PFSK-1 (cell line): ENCODE results near the gene AMDHD2.

Experiments used
- POLR2AphosphoS5 ChIP-seq: IDR thresholded peaks from 2 replicates; pipeline ENCODE4 v1.6.1; 2012; ENCODE audit warnings: low read depth, mild to moderate bottlenecking, control low read depth, low read length, moderate library complexity
- REST ChIP-seq, 2 experiments: IDR thresholded peaks; 2 replicates each; pipeline versions ENCODE4 v1.6.1 to v1.8.0; 2011 to 2012; ENCODE audit warnings: low read depth in 2 of 2, low read length in 2 of 2, control low read depth in 1 of 2, inconsistent platforms in 1 of 2, mild to moderate bottlenecking in 1 of 2, moderate library complexity in 1 of 2; ENCODE audit not compliant: insufficient read depth in 1 of 2
- SIN3A ChIP-seq: IDR thresholded peaks from 2 replicates; pipeline ENCODE4 v1.6.1; 2012; ENCODE audit warnings: mild to moderate bottlenecking, low read length, moderate library complexity, borderline replicate concordance; ENCODE audit not compliant: insufficient read depth
- TAF1 ChIP-seq: IDR thresholded peaks from 2 replicates; pipeline ENCODE4 v1.6.1; 2012; ENCODE audit warnings: low read length, control low read depth, borderline replicate concordance; ENCODE audit not compliant: insufficient read depth

GRCh38 chr16:2531371-2531695 is 11.2 kb downstream of the AMDHD2 start, which contains the start of gene CEMP1:
- no peak for TF ChIP-seq TAF1
- no peak for TF ChIP-seq REST (IDR thresholded peaks at IDR 0.05; ENCODE audit: insufficient read depth in 1 of 2, low read depth in 2 of 2, low read length in 2 of 2)
- TF ChIP-seq SIN3A = no peak
- no peak for TF ChIP-seq POLR2AphosphoS5
